ENCODE data around the gene TMEFF2. TPM values are rescaled to one million over a fixed set of nuclear protein-coding genes. Genes with fewer than 3 reads are reported as not detected.

The TMEFF2 gene
- total and polyA plus RNA-seq, 2 of the 4 experiments (the other 2 are of a cell fraction): 1.3 to 3.0 TPM

DNA sequence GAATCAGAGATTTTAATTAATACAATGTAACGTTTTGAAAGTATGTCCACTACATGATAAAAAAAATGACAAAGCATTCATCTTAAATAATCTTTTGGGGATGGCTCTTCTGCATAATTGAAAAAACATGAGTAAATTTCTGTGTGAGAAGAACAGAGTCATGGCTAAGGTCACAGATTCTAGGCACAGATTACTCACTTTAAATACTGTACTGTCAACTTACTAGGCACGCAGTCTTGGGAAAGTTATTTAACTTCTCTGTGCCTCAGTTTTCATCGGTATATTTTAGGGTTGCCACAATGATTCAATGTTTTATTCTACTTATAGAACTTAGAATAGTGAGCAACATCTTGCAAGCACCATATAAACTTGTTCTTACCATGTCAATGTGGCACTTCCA lies 49.2 kb downstream of the TMEFF2 start:
- no peak for DNase-seq
- ChIA-PET POLR2A (ENCODE audit: unreplicated experiment) (no interaction called here), CTCF (no interaction called here)
- in situ Hi-C loops (cut with MboI; ENCODE audit: low sequenced_read_pairs) (no loop called here), dilution Hi-C loops (cut with HindIII; ENCODE audit: low sequenced_read_pairs, unreplicated experiment) (no loop called here), intact Hi-C loops (cut with micrococcal nuclease) (no loop called here)
- Histone ChIP-seq H3K27me3 (ENCODE audit: control insufficient read depth, insufficient read depth, low read length) (no peaks in the 10 kb centered on the region), H3K4me2 (ENCODE audit: low read depth, low read length) (no peak overlapping the region), H3K56ac (ENCODE audit: extremely low read depth, insufficient read depth, low read length) (no peak overlapping the region), H3K9ac (ENCODE audit: low read depth, low read length) (no peak overlapping the region), H2BK120ac (ENCODE audit: low read depth, low read length) (no peak overlapping the region), H2AK5ac (ENCODE audit: low read depth, low read length) (no peak overlapping the region), H3K36me3 (ENCODE audit: control insufficient read depth, insufficient read depth, low read length) (no peaks in the 10 kb centered on the region), H3K4me3 (ENCODE audit: insufficient read depth, low read depth, low read length) (no peak overlapping the region), H3K27ac (ENCODE audit: insufficient read depth, low read length) (no peak overlapping the region), H4K8ac (ENCODE audit: low read depth in 2 of 2, low read length in 2 of 2) (peak overlapping the region in 1 of 2 experiments; percentile 3; a peak in 1 of 4 replicates), H3K4ac (ENCODE audit: low read depth, low read length) (no peak overlapping the region), H3K9me3 (ENCODE audit: control insufficient read depth, insufficient read depth, low read length) (no peaks in the 10 kb centered on the region), H4K91ac (ENCODE audit: insufficient read depth, low read depth, low read length) (no peak overlapping the region), H3K4me1 (ENCODE audit: control insufficient read depth, insufficient read depth, low read length) (peaks cover 8% of the 10 kb centered on the region), H2BK5ac (ENCODE audit: low read depth, low read length, poor library complexity, severe bottlenecking) (no peak overlapping the region), H4K20me1 (ENCODE audit: insufficient read depth, low read length) (no peaks in the 10 kb centered on the region), H3K79me1 (ENCODE audit: low read depth in 1 of 2, low read length in 2 of 2) (no peaks in the 10 kb centered on the region), H3K9me1 (ENCODE audit: insufficient read depth, low read length) (peaks cover 3% of the 10 kb centered on the region; the same call in 1 of the 2 replicates), H4K5ac (ENCODE audit: low read depth, low read length) (no peak overlapping the region), H2AFZ (replicated peaks; ENCODE audit: low read length, poor library complexity) (no peak overlapping the region), H3K23ac (ENCODE audit: low read depth, low read length) (no peak overlapping the region), H2BK20ac (ENCODE audit: low read depth, low read length) (no peak overlapping the region), H2BK15ac (ENCODE audit: low read depth, low read length) (no peak overlapping the region), H3K14ac (replicated peaks; ENCODE audit: low read depth, low read length) (no peak overlapping the region), H2AK9ac (replicated peaks; ENCODE audit: low read depth, low read length, poor library complexity) (no peak overlapping the region), H3K18ac (ENCODE audit: low read depth, low read length) (peak overlapping the region; percentile 36; the same call in 1 of the 2 replicates)
- TF ChIP-seq FOS (IDR thresholded peaks at IDR 0.05; ENCODE audit: low read depth, low read length): no peak
- no peak for TF ChIP-seq RFX5 (IDR thresholded peaks at IDR 0.05; ENCODE audit: low read depth, low read length)
- BruUV-seq (replicated peaks): no TSS peak
- WGBS, 2 experiments (ENCODE audit: extremely low coverage in 2 of 2, insufficient read length in 1 of 2): no CpG with 5 or more reads among the region's 3 CpGs
- no peak for ATAC-seq (ENCODE audit: low read depth)

All from IMR-90 (cell line).